Heart left ventricle (tissue), 16 donors: ENCODE measurements around the gene MN1. TPM values are rescaled to one million over a fixed set of nuclear protein-coding genes. Genes with fewer than 3 reads are reported as not detected.

Experiments
- ATAC-seq, 4 donors: fragments of 200-7000 bp; cut with Tn5 transposase; one replicate each; pipeline ENCODE4 v1.9.1; 2020 to 2022; ENCODE audit warnings: moderate library complexity in 4 of 4, mild to moderate bottlenecking in 3 of 4, moderate number of reproducible peaks in 1 of 4
- DNase-seq, 5 donors: peaks; one replicate each; pipeline ENCODE4 v3.0.0-alpha.2; 2020
- H3K27ac ChIP-seq, 12 donors: fragments of 200-600 bp; sonication (generic) in 4 of 12; one replicate each; pipeline versions ENCODE4 v1.5.0 to v1.8.0; 2016 to 2022; ENCODE audit warnings: mild to moderate bottlenecking in 2 of 12
- H3K27me3 ChIP-seq, 9 donors: fragments of 200-600 bp; sonication (generic) in 2 of 9; one replicate each; pipeline versions ENCODE4 v1.5.1 to v1.8.0; 2016 to 2022; ENCODE audit warnings: mild to moderate bottlenecking in 3 of 9
- H3K36me3 ChIP-seq, 9 donors: fragments of 200-600 bp; sonication (generic) in 2 of 9; one replicate each; pipeline versions ENCODE4 v1.5.0 to v1.8.0; 2018 to 2022; ENCODE audit warnings: mild to moderate bottlenecking in 2 of 9
- H3K4me1 ChIP-seq, 12 donors: fragments of 200-600 bp; sonication (generic) in 4 of 12; one replicate each; pipeline versions ENCODE4 v1.5.0 to v1.8.0; 2016 to 2022; ENCODE audit warnings: mild to moderate bottlenecking in 3 of 12
- H3K4me3 ChIP-seq, 12 donors: fragments of 200-600 bp; sonication (generic) in 4 of 12; one replicate each; pipeline versions ENCODE4 v1.5.0 to v1.8.0; 2017 to 2022; ENCODE audit warnings: mild to moderate bottlenecking in 9 of 12, moderate library complexity in 4 of 12
- H3K9me3 ChIP-seq, 12 donors: fragments of 200-600 bp; sonication (generic) in 4 of 12; one replicate each; pipeline versions ENCODE4 v1.5.0 to v1.8.0; 2016 to 2022; ENCODE audit warnings: mild to moderate bottlenecking in 1 of 12
- POLR2A ChIP-seq, 2 donors: fragments of 450-650 bp; IDR thresholded peaks; one replicate each; pipeline ENCODE4 v1.6.1; 2017; ENCODE audit warnings: antibody characterized with exemption in 2 of 2, mild to moderate bottlenecking in 2 of 2, moderate library complexity in 2 of 2
- WGBS, 4 donors: extraction: QIAGEN DNeasy Blood & Tissue Kit in 2 of 4; methylation state at CpG; one replicate each; pipeline versions ENCODE4 v1.1.5 to v1.1.7; 2013 to 2018; 5-methylcytosine and 5-hydroxymethylcytosine counted together
- intact Hi-C, 10 donors: fragments of 100-400 bp; cut with DNase I; formaldehyde crosslinking; loops; one replicate each; pipeline versions ENCODE4 v1.11.1 to v1.14.2; 2022
- polyA plus RNA-seq, 2 donors: library from polyadenylated mRNA; stranded (reverse); fragments of 200-250 nt; gene quantifications; one replicate each; pipeline ENCODE4 v1.2.3, GENCODE V29; 2013
- total RNA-seq, 9 donors: library from RNA; depleted of rRNA in 2 of 9; stranded (reverse); fragments of >200 nt in 2 of 9; fragmentation: NEBNext Ultra II Directional in 3 of 9; extraction: Animal tissue kit (Norgen Biotek cat#: 25700) in 3 of 9; gene quantifications; one replicate each; pipeline versions ENCODE4 v1.1.0 to v1.2.4, GENCODE V29; 2016 to 2023
- TF ChIP-seq, protein P1 (sequence below), 12 donors: fragments of 200-600 bp; sonication (generic) in 4 of 12; IDR thresholded peaks; one replicate each; pipeline versions ENCODE4 v1.5.0 to v1.8.0; 2018 to 2022; ENCODE audit warnings: antibody characterized with exemption in 12 of 12, mild to moderate bottlenecking in 5 of 12
- donor health status: ischemic (EF 13 %, LVEDD 7.1; RV severe dilation, severe dysfunction).
- donor health status: healthy with polysubstance abuse.
- donor health status: DM: no; HTN: yes; CAD: no.
- donor health status: DM: no; HTN: no; CAD: no.
- donor health status: ischemic (EF 25% LVEDD 6.9; RV normal size, moderate dysfunction).
- donor health status: ischemic (EF 25% LVEDD 5.7; RV mildly dilated, moderate dysfunction).
- donor health status: healthy.
- donor health status: DM: yes; HTN: yes; CAD: no.
- donor health status: ischemic (EF 35%, LVEDD 5.7; RV mildly dilated, moderate dysfunction).
- donor health status: nonischemic (EF 11% LVEDD 7.7; RV severe dilation, severe dysfunction).
- donor health status: DM: yes; HTN: yes; CAD: no.
- donor health status: PGD.
- donor health status: ischemic (EF 29% LVEDD 5.4; RV normal size, mild dysfunction).
- donor health status: nonischemic (EF 23%, LVEDD 6.1; RV moderate dilation, normal function).

MN1 gene
- total and polyA plus RNA-seq, 11 donors = 1.7 to 10.3 (median 4.9) TPM

DNA sequence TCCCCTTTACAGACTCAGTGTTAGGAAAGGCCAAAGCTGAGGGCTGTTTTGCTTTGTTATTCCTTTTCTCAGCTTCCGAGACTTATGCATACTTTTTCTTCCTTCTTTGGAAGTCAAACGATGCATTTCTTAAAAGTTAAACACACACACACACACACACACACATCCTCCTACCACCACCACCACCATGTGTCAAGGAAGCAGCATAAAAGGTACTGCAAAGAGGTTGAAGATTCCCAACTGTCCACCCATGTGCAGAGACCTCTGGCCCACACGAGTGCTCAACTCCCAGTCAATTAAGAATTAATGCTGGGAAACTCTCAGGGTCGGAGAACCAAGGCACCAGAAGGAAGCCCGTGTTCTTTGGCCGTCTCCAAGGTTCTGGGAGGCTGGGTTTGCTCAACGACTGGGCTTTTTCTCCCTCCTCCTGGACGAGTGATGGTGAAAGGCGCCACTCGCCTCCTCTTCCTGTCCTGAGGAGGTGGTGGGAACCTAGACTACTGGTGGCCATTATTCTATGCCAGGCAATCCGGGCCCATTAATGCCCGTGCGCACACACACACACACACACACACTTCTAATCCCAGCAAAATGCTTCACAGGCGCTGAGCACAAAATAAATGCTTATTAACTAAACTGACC, 15.1 kb downstream of the MN1 start:
- intact Hi-C loops = loop anchor here in 1 of 10 donors (10.0 kb wide), 1 partner anchor 62 kb away; no protein-coding TSS in a partner anchor
- peak in 2 of 4 donors; percentile 11 to 25 for ATAC-seq
- TF ChIP-seq, protein P1, sequence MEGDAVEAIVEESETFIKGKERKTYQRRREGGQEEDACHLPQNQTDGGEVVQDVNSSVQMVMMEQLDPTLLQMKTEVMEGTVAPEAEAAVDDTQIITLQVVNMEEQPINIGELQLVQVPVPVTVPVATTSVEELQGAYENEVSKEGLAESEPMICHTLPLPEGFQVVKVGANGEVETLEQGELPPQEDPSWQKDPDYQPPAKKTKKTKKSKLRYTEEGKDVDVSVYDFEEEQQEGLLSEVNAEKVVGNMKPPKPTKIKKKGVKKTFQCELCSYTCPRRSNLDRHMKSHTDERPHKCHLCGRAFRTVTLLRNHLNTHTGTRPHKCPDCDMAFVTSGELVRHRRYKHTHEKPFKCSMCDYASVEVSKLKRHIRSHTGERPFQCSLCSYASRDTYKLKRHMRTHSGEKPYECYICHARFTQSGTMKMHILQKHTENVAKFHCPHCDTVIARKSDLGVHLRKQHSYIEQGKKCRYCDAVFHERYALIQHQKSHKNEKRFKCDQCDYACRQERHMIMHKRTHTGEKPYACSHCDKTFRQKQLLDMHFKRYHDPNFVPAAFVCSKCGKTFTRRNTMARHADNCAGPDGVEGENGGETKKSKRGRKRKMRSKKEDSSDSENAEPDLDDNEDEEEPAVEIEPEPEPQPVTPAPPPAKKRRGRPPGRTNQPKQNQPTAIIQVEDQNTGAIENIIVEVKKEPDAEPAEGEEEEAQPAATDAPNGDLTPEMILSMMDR (IDR thresholded peaks at IDR 0.05) = no peak
- TF ChIP-seq POLR2A (IDR thresholded peaks at IDR 0.05) = no peak
- Histone ChIP-seq H3K27me3 (no peaks in the 10 kb centered on the region), H3K36me3 (peaks cover 0 to under 1% (median 0%) of the 10 kb centered on the region in 9 donors), H3K4me3 (peak overlapping the region in 1 of 12 donors; percentile 39), H3K27ac (peak overlapping the region in 9 of 12 donors; percentile 10 to 68 (median 48)), H3K9me3 (no peaks in the 10 kb centered on the region), H3K4me1 (peaks cover 0 to 51% (median 9%) of the 10 kb centered on the region in 12 donors)
- peak in 1 of 5 donors; percentile 39 for DNase-seq
- WGBS, 4 donors = 67 to 81% (median 73%) methylated on average over 14 of the region's 14 CpGs

DNA sequence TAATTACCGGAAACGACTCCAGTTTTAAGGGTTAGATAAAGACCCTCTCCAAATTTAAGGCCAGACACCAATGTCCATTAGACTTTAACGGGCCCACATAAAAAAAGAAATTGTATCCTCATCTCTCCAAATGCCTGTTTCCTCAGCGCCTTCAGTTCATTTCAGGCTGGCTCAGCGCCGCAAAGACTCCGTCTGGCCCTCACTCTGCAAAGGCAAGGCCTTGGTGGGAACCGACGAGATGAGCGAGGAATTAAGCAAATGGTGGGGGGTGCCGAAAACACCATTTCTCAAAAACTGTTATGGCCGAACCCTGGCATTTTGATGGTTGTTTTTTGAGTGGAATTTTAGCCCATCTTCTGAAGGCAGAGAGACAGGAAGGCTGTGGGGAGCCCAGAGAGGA, 15.7 kb downstream of the MN1 start:
- Histone ChIP-seq H3K27ac (peak overlapping the region in 10 of 12 donors; percentile 10 to 68 (median 48)), H3K4me3 (peak overlapping the region in 2 of 12 donors; percentile 22 to 39), H3K27me3 (no peaks in the 10 kb centered on the region), H3K4me1 (peaks cover 0 to 50% (median 4%) of the 10 kb centered on the region in 12 donors), H3K36me3 (no peaks in the 10 kb centered on the region), H3K9me3 (peaks cover 0 to 5% (median 0%) of the 10 kb centered on the region in 12 donors)
- ATAC-seq (no peak), DNase-seq (no peak)
- intact Hi-C loops = loop anchor here in 1 of 10 donors (10.0 kb wide), 1 partner anchor 61 kb away; no protein-coding TSS in a partner anchor
- WGBS, 4 donors = 72 to 82% (median 79%) methylated on average over 12 of the region's 12 CpGs
- TF ChIP-seq, protein P1 (IDR thresholded peaks at IDR 0.05) = no peak
- TF ChIP-seq POLR2A (IDR thresholded peaks at IDR 0.05) = no peak

DNA sequence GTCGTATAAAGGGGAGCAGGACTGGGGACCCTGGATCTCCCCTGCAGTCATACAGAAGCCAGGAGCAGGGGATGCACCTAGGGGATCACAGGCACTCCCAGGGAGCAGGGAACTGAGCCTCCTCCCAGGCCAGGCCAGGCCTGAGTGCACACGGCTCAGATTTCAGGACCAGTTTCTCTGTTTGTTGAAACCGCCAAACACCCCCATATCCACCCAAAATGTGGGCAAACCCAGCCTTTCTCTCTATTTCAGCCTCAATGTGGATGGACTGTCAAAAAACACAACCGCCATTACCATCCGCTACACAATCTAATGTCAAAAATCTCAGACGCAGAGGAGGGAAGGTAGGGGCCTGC, 17.5 kb downstream of the MN1 start:
- peaks cover 0 to 51% (median 10%) of the 10 kb centered on the region in 12 donors for H3K4me1 ChIP-seq
- DNase-seq (no peak), ATAC-seq (no peak)
- TF ChIP-seq, protein P1 (IDR thresholded peaks at IDR 0.05) = no peak
- no peak for TF ChIP-seq POLR2A (IDR thresholded peaks at IDR 0.05)
- intact Hi-C loops = loop anchor here in 2 of 10 donors (5.0 to 10.0 kb wide), 2 partner anchors 57 to 59 kb away; no protein-coding TSS in a partner anchor
- peaks cover 0 to 10% (median 0%) of the 10 kb centered on the region in 12 donors for H3K9me3 ChIP-seq
- H3K36me3 ChIP-seq = no peaks in the 10 kb centered on the region
- H3K27me3 ChIP-seq = no peaks in the 10 kb centered on the region
- H3K27ac ChIP-seq = peak overlapping the region in 8 of 12 donors; percentile 8 to 65 (median 44)
- 88 to 93% (median 91%) methylated on average over 6 of the region's 6 CpGs for whole genome bisulfite sequencing, 4 donors
- peak overlapping the region in 1 of 12 donors; percentile 6 for H3K4me3 ChIP-seq

DNA sequence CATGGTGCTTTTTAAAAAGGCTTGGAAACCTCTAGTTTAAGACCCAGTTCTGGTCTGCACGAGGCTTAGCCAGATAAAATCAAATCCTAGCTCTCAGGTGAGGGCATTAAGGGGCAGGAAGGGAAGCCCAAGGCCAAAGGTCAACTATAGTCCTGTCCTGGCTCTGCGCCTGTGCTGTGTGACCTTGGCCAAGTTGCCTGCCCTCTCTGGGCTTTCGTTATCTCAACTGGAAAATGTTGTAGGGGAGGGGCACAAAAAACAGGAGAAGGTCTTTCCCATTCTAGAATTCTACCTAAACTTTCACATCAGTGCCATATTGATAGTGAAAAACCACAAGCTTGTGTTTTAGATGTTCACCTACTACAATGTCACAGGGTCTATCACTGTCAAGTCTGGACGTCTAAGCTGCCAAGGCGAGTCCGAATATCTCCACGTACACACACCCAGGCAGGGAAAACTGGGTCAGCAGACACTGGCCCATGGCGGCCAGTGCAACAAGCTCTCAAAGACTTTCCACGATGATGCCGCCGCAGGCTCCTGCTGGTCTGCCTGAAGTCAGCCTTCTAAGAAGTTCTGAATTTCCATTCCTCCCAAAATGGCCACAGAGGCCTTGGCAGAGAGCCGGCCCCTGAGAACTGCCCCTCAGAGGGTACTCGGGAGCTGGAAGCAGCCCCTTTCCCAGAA, 18.0 kb downstream of the MN1 start:
- peaks cover 0 to 10% (median 0%) of the 10 kb centered on the region in 12 donors for H3K9me3 ChIP-seq
- 80 to 88% (median 83%) methylated on average over 13 of the region's 13 CpGs for WGBS, 4 donors
- no peaks in the 10 kb centered on the region for H3K27me3 ChIP-seq
- no peaks in the 10 kb centered on the region for H3K36me3 ChIP-seq
- DNase-seq (peak in 1 of 5 donors; percentile 38), ATAC-seq (no peak)
- intact Hi-C loops = loop anchor here in 2 of 10 donors (5.0 to 10.0 kb wide), 2 partner anchors 56 to 59 kb away; no protein-coding TSS in a partner anchor
- TF ChIP-seq, protein P1 (IDR thresholded peaks at IDR 0.05) = no peak
- no peak for TF ChIP-seq POLR2A (IDR thresholded peaks at IDR 0.05)
- H3K4me3 ChIP-seq = no peak overlapping the region
- H3K27ac ChIP-seq = peak overlapping the region in 7 of 12 donors; percentile 8 to 65 (median 48)
- peaks cover 0 to 55% (median 15%) of the 10 kb centered on the region in 12 donors for H3K4me1 ChIP-seq
